Measurements from ENCODE around the gene DIPK1B.

DNA sequence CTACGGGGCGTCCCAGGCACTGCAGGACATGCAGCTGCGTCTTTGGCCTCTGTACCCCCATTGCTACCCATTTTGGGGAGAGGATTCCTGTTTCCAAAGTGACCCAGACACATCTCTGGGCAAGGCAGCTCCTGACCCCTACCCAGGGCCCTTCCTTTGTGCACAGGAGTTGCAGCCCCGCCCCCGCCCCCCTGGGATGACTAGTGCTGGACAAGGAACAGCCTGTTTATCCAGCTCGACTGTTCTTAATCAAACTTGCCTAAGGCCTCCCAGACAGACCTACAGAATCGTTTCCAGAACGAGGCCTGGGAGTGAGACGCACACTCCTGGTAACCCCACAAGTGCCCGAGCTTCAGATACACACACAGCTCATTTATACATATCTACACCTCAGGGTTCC is 13.2 kb downstream of the DIPK1B start:
- TF ChIP-seq, protein P1, sequence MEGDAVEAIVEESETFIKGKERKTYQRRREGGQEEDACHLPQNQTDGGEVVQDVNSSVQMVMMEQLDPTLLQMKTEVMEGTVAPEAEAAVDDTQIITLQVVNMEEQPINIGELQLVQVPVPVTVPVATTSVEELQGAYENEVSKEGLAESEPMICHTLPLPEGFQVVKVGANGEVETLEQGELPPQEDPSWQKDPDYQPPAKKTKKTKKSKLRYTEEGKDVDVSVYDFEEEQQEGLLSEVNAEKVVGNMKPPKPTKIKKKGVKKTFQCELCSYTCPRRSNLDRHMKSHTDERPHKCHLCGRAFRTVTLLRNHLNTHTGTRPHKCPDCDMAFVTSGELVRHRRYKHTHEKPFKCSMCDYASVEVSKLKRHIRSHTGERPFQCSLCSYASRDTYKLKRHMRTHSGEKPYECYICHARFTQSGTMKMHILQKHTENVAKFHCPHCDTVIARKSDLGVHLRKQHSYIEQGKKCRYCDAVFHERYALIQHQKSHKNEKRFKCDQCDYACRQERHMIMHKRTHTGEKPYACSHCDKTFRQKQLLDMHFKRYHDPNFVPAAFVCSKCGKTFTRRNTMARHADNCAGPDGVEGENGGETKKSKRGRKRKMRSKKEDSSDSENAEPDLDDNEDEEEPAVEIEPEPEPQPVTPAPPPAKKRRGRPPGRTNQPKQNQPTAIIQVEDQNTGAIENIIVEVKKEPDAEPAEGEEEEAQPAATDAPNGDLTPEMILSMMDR (IDR thresholded peaks at IDR 0.05), result no peak
- TF ChIP-seq POLR2A (IDR thresholded peaks at IDR 0.05), result no peak
